ENCODE results near the gene RPS18. TPM values are rescaled to one million over a fixed set of nuclear protein-coding genes. Genes with fewer than 3 reads are reported as not detected.
A peak's percentile ranks its signal among the peaks of the same experiment; 100 is the strongest.

The RPS18 gene
- total and polyA plus RNA-seq, 9 of the 15 experiments (the other 6 are each of a cell fraction or from before 2014, with no cell fraction given), result 5,023 to 17,516 (median 8,131) TPM

GRCh38 chr6:33320315-33321181 lies 48.7 kb downstream of the RPS18 start (continued):
- no peak for TF ChIP-seq ZHX1 (conservative IDR thresholded peaks at IDR 0.05; ENCODE audit: low read length)
- TF ChIP-seq SRSF9 (IDR thresholded peaks at IDR 0.05; ENCODE audit: borderline replicate concordance, low read depth, low read length), result no peak
- TF ChIP-seq ZNF740 (CRISPR knock-in tag; IDR thresholded peaks at IDR 0.05), result no peak
- no peak for TF ChIP-seq ZNF740 (tag; IDR thresholded peaks at IDR 0.05)
- TF ChIP-seq HDAC1 (IDR thresholded peaks at IDR 0.05), result no peak
- TF ChIP-seq ZNF592 (IDR thresholded peaks at IDR 0.05), result peak; percentile 70; the same call in 1 of the 2 replicates
- TF ChIP-seq EZH2 (IDR thresholded peaks at IDR 0.05; ENCODE audit: borderline replicate concordance, low read depth, low read length), result no peak
- TF ChIP-seq SOX6 (IDR thresholded peaks at IDR 0.05), result 0 out of 2 replicates have a peak, but pooled peaks have one; percentile 17
- no peak for TF ChIP-seq LEF1 (IDR thresholded peaks at IDR 0.05)
- peak; percentile 77; the same call in 1 of the 2 replicates for TF ChIP-seq ATF2 (CRISPR knock-in tag; IDR thresholded peaks at IDR 0.05)
- no peak for TF ChIP-seq ZNF324 (CRISPR knock-in tag; IDR thresholded peaks at IDR 0.05)
- no peak for TF ChIP-seq ZFP91 (CRISPR knock-in tag; IDR thresholded peaks at IDR 0.05)
- no peak for TF ChIP-seq NR2C1 (IDR thresholded peaks at IDR 0.05)
- peak; percentile 83 for TF ChIP-seq NR2C1 (tag; IDR thresholded peaks at IDR 0.05)

Measured in K562 (cell line).